ENCODE data around the gene UGT1A7. TPM values are rescaled to one million over a fixed set of nuclear protein-coding genes. Genes with fewer than 3 reads are reported as not detected.

UGT1A7 gene
- total RNA-seq, 2 donors from 2014 or later: not detected

DNA sequence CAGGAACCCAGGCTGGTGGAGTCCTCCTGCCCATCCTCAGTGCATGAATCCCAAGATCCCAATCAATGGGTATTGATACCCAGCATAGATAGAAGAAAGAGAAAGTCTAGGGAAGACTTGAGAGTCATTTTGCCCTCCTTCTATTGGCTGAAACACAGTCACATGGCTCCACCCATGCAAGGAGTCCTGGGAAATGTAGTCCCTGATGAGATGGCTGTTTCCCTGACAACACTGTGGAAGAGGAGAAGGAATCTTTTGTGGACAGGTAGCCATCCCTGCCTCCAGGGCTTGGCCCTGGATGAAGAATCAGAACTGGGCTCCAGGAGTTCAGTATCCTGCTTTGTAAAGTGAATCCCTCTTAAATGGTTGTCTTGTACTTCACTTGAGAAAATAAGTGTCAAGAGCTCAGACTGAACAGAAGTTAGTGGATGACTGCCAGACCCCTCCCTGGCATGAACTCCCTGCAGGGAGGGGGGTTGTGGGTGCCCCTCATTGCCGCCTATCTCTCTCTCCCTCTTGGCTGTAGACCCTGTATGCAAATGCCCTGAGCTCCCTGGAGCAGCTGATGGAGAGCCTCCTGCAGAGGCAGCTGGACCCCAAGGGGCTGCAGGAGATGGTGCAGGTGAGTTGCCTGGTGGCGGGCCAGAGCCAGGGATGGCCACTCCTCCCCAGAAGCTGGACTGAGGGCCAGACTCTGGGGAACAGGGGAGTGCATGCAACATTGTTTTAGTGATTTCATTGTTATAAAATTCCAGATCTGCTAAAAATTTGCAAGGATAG is 132.5 kb downstream of the UGT1A7 start:
- H3K27ac Mint-ChIP-seq: no peak overlapping the region
- no peak for ATAC-seq (replicated peaks)
- no peaks in the 10 kb centered on the region for H3K4me1 Mint-ChIP-seq
- no peaks in the 10 kb centered on the region for H3K36me3 Mint-ChIP-seq (ENCODE audit: low read depth)
- H3K9me3 Mint-ChIP-seq: no peaks in the 10 kb centered on the region
- H3K4me3 Mint-ChIP-seq: no peak overlapping the region
- peaks cover 16% of the 10 kb centered on the region for H3K27me3 Mint-ChIP-seq

DNA sequence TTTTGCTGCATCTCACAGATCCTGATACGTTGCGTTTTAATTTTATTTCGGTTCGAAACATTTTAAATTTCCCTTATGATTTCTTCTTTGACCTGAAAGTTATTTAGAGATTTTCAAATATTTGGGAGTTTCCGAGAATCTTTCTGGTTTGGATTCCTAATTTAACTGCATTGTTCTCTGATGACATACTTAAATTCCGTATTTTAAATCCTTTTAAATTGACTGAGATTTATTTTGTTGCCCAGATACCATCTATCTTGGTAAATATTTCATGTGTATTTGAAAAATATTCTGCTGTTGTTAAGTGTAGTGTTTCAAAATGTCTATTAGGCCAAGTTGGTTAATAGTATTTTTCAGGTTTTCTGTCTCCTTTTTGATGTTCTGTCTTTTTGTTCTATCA is 134.2 kb downstream of the UGT1A7 start:
- Mint-ChIP-seq H3K27ac (no peak overlapping the region), H3K36me3 (ENCODE audit: low read depth) (no peaks in the 10 kb centered on the region), H3K9me3 (no peaks in the 10 kb centered on the region), H3K4me1 (no peaks in the 10 kb centered on the region), H3K27me3 (peaks cover 14% of the 10 kb centered on the region), H3K4me3 (no peak overlapping the region)
- no peak for ATAC-seq (replicated peaks)

DNA sequence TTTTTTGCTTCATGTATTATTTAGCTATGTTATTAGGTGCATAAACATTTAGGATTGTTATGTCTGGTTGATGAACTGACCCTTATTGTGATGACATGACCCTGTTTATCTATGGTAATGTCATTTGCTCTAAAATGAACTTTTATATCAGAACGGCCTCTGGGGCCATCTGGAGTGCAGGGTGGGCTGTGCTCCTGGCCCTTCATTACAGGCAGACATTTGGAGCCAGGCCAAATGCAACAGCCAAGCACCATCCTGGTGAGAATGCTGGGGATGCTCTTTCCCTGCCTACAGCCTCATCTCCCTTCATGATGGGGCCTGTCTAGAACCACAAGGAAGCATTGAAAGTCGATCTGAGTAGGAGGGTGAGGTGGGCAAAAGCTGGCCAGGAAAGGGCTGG is 134.6 kb downstream of the UGT1A7 start:
- Mint-ChIP-seq H3K9me3 (no peaks in the 10 kb centered on the region), H3K4me1 (no peaks in the 10 kb centered on the region), H3K4me3 (no peak overlapping the region), H3K27me3 (peaks cover 12% of the 10 kb centered on the region), H3K27ac (no peak overlapping the region), H3K36me3 (ENCODE audit: low read depth) (no peaks in the 10 kb centered on the region)
- ATAC-seq (replicated peaks): no peak

DNA sequence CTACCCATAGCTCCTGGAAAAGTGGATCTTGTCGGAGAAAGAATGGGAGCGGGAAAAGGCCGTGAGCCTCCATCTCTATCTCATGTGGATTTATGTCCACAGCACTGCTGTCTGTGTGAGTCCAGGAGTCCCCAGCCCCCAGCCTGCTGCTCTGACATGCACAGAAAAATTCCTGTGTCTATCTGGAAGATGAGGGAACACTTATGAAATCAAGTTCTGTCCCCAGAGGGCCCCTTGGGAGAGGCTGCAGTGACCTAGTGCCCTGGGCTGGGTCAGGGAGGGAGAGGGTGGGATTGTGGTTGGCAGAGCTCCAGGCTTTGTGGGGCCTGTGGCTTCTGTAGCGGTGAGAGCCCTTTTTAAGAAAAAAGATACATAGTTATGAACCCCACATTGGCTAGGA is 135.1 kb downstream of the UGT1A7 start:
- no peak for ATAC-seq (replicated peaks)
- no peaks in the 10 kb centered on the region for H3K4me1 Mint-ChIP-seq
- H3K9me3 Mint-ChIP-seq: no peaks in the 10 kb centered on the region
- no peaks in the 10 kb centered on the region for H3K36me3 Mint-ChIP-seq (ENCODE audit: low read depth)
- peaks cover 12% of the 10 kb centered on the region for H3K27me3 Mint-ChIP-seq
- no peak overlapping the region for H3K27ac Mint-ChIP-seq
- H3K4me3 Mint-ChIP-seq: no peak overlapping the region

DNA sequence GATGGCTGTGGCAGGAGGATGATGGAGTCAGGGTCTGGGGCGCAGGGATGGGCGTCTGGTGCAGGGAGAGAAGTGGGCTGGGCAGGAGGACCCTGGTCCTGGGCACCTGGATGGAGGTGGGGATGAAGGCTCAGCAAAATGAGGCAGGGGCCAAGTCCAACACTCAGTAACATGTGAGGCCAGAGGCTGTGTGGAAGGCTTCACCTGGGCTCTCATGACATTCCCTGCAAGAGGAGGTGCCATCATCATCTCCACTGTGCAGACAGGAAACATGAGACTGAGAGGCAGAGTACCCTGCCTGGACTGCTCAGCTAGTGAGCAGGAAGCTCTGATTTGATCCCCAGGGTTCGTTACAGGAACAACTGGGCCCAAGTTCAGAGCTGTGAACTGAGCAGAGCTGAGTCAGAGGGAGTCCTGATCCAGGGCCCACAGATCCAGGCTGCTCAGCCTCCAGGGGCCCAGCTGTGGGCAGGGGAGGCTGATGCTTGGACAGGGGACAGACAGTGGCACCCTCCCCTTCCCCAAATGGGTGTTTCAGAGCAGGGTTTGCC is 135.7 kb downstream of the UGT1A7 start:
- ATAC-seq (replicated peaks): no peak
- H3K9me3 Mint-ChIP-seq: no peaks in the 10 kb centered on the region
- H3K36me3 Mint-ChIP-seq (ENCODE audit: low read depth): no peaks in the 10 kb centered on the region
- H3K27ac Mint-ChIP-seq: no peak overlapping the region
- no peaks in the 10 kb centered on the region for H3K4me1 Mint-ChIP-seq
- no peak overlapping the region for H3K4me3 Mint-ChIP-seq
- peaks cover 8% of the 10 kb centered on the region for H3K27me3 Mint-ChIP-seq

DNA sequence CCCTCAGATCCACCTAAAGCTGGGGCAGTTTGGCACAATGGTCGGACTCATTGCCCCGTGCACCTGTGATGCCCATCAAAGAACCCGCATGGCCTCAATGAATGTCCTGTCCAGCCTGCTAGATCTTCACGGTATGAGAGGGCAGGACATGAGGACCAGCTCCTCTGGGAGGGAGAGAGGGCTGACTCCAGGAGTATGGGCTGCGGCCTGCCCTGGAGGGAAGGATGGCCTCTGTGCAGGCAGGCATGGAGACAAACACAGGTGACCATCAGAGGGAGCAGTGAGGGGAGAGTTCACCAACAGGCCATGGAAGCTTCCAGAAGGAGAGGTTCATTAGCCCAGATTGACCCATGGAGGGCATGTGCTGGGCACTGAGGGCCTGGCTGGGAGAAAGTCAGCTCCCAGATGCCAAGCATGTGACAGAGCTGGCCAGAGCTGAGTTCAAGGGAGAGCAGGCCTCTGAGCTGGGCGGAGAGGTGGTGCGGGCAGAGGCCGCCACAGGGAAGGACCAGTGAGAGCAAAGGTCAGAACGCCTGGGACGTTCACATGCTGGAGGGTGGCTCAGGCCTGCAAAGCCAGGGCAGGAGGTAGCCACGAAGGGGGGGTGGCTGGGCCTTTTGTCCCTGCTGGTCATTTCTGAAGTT is 136.4 kb downstream of the UGT1A7 start:
- H3K9me3 Mint-ChIP-seq: no peaks in the 10 kb centered on the region
- H3K4me1 Mint-ChIP-seq: no peaks in the 10 kb centered on the region
- ATAC-seq (replicated peaks): no peak
- H3K4me3 Mint-ChIP-seq: no peak overlapping the region
- H3K36me3 Mint-ChIP-seq (ENCODE audit: low read depth): no peaks in the 10 kb centered on the region
- H3K27ac Mint-ChIP-seq: no peak overlapping the region
- H3K27me3 Mint-ChIP-seq: peaks cover 8% of the 10 kb centered on the region

DNA sequence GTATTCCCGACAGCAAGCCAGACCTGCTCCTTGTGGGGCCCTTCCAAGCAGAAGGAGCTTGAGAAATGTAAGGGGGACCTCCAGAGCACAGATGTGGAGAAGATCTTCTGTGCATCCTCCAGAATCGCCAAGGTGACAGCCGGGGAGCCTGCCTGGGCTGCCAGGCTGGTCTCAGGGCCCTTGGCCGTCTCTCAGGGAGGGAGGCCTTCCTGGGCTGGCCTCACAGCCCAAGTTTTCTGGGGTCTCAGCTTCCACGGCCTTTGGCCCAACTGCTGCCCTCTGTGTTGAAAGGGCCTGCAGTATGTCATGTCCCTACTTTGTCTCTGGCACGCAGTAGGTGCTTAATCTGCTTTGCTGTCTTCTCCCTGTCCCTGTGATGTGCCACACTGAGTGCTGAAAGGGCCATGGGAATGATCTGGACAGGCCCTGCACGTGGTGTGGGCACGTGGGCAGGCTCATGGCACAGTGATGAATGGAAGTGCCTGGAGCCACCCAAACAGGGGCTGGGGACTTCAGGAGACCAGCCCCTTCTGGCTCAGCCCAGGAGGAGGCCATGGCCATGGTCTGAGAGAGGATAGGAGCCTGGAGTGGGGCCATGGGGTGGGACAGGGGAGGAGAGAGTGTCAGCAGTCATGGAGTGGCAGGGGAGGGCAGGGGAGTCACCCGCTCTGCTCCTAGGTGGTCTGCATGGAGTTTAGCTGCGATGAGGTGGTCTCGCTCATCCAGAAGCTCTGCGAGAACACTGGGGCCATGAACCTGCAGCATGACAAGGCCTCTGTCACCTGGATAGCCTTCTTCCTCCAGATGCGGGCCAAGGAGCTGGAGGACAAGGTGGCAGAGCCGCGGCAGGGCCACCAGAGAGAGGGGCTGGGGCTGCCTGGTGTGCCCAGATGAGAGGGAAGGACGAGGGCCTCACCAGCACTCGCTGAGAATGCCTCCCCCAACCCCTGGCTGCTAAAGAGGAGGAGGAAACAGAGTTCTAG is 137.2 kb downstream of the UGT1A7 start:
- Mint-ChIP-seq H3K9me3 (no peaks in the 10 kb centered on the region), H3K27ac (no peak overlapping the region), H3K4me1 (no peaks in the 10 kb centered on the region), H3K36me3 (ENCODE audit: low read depth) (no peaks in the 10 kb centered on the region), H3K27me3 (peaks cover 8% of the 10 kb centered on the region), H3K4me3 (no peak overlapping the region)
- ATAC-seq (replicated peaks): no peak

DNA sequence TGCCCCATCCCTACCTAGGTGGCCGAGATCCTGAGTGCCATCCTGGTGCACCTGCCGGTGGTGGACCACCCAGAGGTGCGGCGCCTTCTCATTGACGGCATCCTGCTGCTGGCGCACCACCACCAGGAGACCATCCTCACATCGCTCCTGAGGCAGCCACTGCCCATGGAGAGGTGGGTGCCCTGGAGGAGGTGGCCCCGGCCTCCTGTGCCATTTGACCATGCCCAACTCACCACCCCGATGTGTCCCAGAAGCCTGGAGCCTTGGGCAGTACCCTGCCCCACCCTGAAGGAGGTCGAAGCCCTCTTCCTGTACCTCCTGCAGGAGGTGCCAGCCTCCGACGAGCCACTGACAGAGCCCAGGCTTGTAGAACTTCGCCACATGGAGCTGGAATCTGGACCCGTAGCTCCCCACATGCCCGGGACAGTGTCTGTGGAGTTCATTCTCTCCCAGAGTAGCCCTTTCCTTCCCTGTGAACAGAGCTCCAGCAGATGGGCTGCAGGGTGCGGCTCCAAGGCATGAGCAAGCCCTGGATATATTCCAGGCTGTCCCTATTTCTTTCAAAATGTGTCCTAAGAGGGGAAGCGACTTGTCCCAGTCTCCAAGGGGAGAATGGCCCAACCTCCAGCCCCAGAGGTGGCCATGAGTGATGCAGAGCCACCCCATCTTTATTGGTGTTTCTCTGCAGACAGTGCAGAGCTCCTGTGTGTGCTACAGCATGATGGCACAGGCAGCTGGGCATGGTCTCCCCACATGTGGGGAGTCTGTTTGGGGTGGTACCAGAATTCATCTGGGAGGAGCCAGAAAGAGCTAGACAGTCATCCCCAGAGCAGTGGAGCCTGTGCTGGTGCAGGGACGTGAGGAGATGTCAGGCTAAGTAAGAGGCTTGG is 138.4 kb downstream of the UGT1A7 start:
- peaks cover 9% of the 10 kb centered on the region for H3K27me3 Mint-ChIP-seq
- H3K4me1 Mint-ChIP-seq: no peaks in the 10 kb centered on the region
- no peak overlapping the region for H3K4me3 Mint-ChIP-seq
- no peak for ATAC-seq (replicated peaks)
- H3K27ac Mint-ChIP-seq: no peak overlapping the region
- no peaks in the 10 kb centered on the region for H3K36me3 Mint-ChIP-seq (ENCODE audit: low read depth)
- H3K9me3 Mint-ChIP-seq: no peaks in the 10 kb centered on the region

DNA sequence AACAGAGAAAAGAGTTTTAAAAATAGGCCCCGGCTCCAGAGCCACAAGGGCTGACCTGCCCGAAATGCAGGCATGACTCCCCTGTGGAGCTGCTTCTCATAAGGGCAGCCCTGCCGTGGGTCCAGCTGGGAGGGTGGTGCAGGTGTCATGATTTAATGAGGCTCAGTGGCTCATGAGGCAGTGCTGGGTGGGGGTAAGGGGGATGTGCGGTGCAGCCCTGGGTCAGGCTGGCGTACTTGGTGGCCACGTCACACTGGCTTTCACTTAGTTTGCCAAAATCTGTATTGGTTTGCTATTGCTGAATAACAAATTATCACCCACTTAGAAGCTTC is 139.0 kb downstream of the UGT1A7 start:
- Mint-ChIP-seq H3K4me3 (no peak overlapping the region), H3K9me3 (no peaks in the 10 kb centered on the region), H3K27ac (no peak overlapping the region), H3K4me1 (no peaks in the 10 kb centered on the region), H3K36me3 (ENCODE audit: low read depth) (no peaks in the 10 kb centered on the region), H3K27me3 (peaks cover 13% of the 10 kb centered on the region)
- ATAC-seq (replicated peaks): no peak

DNA sequence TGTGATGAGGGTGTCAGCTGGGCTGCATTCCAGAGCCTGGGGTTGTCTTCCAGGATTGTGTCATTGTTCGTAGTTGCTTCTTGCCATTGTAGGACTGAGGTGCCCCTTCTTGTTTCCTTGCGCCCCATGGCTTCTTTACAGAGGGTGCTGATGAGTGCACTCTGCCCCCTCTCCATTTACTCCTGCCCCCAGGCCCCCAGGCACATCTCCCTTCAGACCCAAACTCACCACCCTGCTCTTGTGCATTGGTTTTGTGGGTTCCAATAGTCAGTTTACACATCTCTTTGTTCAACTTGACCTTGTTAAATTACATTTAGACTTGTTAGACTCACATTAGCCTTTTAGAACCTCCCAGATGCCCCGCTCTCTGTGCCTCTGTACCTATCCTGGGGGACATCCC is 139.5 kb downstream of the UGT1A7 start:
- H3K9me3 Mint-ChIP-seq: no peaks in the 10 kb centered on the region
- H3K27ac Mint-ChIP-seq: no peak overlapping the region
- no peaks in the 10 kb centered on the region for H3K4me1 Mint-ChIP-seq
- H3K36me3 Mint-ChIP-seq (ENCODE audit: low read depth): no peaks in the 10 kb centered on the region
- H3K27me3 Mint-ChIP-seq: peaks cover 14% of the 10 kb centered on the region
- H3K4me3 Mint-ChIP-seq: no peak overlapping the region
- ATAC-seq (replicated peaks): no peak

DNA sequence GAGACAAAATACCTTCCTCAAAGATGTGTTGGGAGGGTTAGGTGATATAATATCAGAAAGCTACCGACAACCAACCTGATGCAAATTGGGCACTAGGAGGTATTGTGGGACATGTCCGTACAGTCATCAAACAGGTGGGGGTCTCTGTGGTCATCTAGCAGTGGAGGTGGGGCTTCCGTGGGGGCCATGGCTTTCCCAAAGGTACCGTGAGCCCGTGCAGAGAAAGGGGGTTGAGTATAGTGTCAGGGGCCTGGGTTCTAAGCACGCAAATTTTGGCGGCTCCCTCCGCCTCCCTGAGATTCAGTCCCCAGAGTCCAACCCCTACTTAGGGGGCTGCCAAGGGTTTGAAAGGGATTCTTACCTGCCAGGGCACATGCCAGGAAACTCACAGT is 140.0 kb downstream of the UGT1A7 start:
- Mint-ChIP-seq H3K27me3 (peaks cover 16% of the 10 kb centered on the region), H3K9me3 (no peaks in the 10 kb centered on the region), H3K36me3 (ENCODE audit: low read depth) (no peaks in the 10 kb centered on the region), H3K27ac (no peak overlapping the region), H3K4me1 (no peaks in the 10 kb centered on the region), H3K4me3 (no peak overlapping the region)
- no peak for ATAC-seq (replicated peaks)

DNA sequence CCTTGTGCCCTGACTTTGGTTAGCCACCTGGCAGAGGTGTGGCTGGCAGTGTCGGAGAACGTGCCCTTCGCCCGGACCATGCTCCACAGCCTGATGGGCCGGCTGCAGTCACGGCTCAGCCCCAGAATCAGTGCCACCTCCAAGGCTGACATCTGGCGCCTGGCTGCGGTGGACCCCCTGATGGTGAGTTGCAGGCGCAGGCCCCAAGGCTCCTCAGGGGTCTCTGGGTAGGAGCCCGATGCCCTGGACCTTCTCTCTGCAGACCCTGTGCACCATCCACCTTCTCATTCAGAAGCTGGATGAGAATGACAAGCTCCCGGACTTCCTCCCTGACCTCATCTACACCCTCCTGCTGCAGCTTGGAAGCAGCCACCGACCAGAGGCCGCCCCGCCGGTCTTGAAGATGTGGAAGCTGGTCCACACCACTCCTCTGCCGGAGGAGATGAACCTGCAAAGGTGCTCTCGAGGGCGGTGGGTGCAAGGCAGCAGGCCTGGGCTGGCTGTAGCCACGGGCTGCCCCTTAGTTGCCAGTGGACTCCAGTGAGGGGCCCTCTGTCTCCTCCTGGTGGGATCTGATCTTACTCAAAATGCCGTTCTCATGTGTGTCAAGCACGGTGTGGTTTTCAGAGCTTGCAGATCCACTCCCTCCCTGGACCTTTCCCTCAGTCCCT is 140.5 kb downstream of the UGT1A7 start:
- no peak overlapping the region for H3K27ac Mint-ChIP-seq
- H3K27me3 Mint-ChIP-seq: peaks cover 16% of the 10 kb centered on the region
- no peaks in the 10 kb centered on the region for H3K36me3 Mint-ChIP-seq (ENCODE audit: low read depth)
- H3K4me1 Mint-ChIP-seq: no peaks in the 10 kb centered on the region
- H3K9me3 Mint-ChIP-seq: no peaks in the 10 kb centered on the region
- no peak for ATAC-seq (replicated peaks)
- H3K4me3 Mint-ChIP-seq: no peak overlapping the region

Data from activated T-helper 17 cell treated with anti-CD3 and anti-CD28 coated beads, Interleukin-2, amount 50 U/mL, for 72 hours (primary cell).